Measurements from ENCODE around the gene C6orf118.

C6orf118 gene

DNA sequence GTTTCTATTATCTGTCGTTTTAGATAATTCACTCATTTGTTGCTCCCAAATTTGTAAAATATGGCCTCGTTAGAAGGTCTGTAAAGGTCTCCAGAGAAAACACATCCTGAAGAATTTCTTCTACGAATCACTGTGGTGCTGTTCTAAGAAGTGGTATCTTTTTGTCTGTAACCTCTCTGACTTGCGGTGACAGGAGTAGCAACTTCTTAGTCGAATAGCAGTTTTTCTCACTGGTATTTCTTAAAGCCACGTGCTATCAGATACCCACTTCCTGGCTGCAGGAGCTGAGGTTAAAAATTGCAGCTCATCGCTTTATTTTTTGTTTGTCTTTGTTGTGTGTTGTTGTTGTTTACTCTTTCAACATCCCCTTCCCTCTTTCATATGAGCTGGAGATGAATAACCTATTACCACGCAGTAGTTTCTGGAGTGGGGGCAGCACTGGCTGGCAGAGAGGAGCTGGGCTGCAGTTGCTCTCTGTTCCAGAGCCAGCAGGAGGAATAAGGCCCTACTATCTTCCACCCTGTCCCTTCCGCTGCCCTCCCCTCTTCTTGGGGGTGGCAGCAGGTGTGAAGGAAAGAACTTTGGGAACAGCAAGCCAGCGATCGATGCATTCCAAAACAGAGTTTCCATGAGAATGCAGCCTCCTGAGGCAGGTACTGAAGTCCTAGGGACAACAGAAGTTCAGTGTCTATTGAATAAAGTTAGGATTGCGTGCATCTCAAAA, 64.7 kb downstream of the C6orf118 start:
- no peak for DNase-seq

- no peak for DNase-seq
These were observed 65.6 kb downstream of the C6orf118 start for GRCh38 chr6:165243801-165244200.

DNA sequence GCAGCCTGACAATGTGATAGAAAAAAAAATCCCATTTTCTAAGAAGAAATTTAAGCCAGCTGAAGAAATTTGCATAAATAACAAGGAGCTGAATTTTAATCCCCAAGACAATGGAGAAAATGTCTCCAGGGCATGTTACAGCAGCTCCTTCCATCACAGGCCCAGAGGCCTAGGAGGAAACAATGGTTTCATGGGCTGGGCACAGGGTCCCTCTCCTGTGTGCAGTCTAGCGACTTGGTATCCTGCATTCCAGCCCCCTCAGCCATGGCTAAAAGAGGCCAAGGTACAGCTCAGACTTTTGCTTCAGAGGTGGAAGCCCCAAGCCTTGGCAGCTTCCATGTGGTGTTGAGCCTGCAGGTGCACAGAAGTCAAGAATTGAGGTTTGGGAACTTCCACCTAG, 73.1 kb downstream of the C6orf118 start:
- DNase-seq = no peak

GRCh38 chr6:165232731-165233488, 76.5 kb downstream of the C6orf118 start:
- no peak for DNase-seq

DNA sequence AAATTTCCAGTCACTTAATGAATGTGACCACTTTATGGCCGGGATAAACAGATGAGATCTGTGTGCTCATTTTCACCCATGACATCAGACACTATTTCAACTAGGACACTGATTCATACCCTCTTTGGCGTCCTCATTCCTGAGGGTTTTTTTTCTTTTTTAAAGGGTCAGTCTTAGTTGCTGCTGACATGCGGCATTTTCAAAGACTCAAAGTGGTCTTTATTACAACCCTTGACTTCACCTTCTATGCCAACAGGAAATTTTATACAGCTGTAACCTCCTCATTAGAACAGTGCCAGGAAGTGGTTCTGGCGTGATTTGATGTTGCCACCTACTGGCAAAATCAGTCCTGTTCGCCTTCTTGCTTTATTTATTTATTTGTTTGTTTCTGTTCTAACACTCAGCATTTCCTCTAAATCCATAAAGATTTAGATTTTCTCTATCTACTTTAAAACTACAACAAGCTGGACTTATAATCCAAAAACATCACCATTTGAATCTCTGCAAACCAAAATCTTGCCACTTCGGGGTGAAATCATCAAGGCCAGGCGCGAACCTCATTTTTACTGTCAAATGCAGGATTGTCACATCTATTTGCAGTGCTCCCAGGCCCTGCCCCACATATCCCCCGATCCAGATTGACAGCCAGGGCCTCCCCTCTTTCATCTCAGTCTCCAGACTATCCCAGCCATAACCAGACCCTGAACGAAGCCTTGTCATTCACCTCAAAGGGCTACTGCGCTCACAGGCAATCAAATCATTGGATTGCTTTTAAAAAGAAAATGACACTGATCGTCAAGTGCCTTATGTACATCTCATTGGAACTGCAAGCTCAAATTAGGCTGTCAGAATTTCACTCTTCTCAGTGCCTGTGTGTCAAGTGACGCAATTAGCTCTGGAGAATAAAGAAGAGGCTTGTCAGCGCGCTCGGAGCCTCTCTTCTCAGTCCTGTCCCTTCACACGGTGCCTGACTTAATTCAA, 77.5 kb downstream of the C6orf118 start:
- no peak for DNase-seq

DNA sequence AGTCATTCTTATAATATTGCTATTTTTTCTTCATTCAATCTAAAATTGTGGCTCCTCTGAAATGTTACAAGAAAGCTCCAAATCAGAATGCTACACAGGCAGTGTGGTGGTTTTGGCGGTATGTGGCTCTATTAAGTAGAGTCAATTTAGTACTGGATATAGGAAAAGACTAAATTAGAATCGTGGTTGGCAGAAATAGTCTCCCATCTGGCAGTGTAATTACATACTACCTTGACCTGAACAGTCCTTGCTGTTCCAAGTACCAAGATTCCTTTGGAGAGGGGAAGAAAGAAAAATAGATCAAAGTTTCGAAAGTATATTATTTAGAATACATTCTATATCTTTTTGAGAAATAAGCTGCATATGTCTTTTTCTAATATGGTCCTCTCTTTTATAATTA, 78.2 kb downstream of the C6orf118 start:
- no peak for DNase-seq

All from suppressor macrophage treated with lipopolysaccharide for 1 hour (primary cell).